Calu3 (cell line): ENCODE measurements around the gene LAD1. TPM values are rescaled to one million over a fixed set of nuclear protein-coding genes. Genes with fewer than 3 reads are reported as not detected.
A peak's percentile ranks its signal among the peaks of the same experiment; 100 is the strongest.

Experiments
- BruUV-seq: library from RNA; stranded (reverse); fragments of 400-500 nt; replicated peaks from 2 replicates; lab custom pipeline; 2021; lab: Mats Ljungman, UMichigan
- CTCF ChIA-PET: fragments of 300-600 bp; sonication (Branson Sonifier 250); formaldehyde crosslinking; loops from one replicate; lab custom pipeline; 2022; ENCODE audit warnings: antibody characterized with exemption; lab: Charles Lee
- DNase-seq: peaks from one replicate; pipeline ENCODE4 v3.0.0; 2022
- H3K27ac Mint-ChIP-seq: one replicate; pipeline ENCODE4 v1.8.0; 2022; ENCODE audit warnings: mixed read lengths; ENCODE audit not compliant: unreplicated experiment
- H3K27me3 Mint-ChIP-seq: one replicate; pipeline ENCODE4 v1.8.0; 2022; ENCODE audit warnings: mixed read lengths; ENCODE audit not compliant: unreplicated experiment
- H3K36me3 Mint-ChIP-seq: one replicate; pipeline ENCODE4 v1.8.0; 2022; ENCODE audit warnings: mild to moderate bottlenecking, moderate library complexity, mixed read lengths; ENCODE audit not compliant: insufficient read depth, unreplicated experiment
- H3K4me1 Mint-ChIP-seq: one replicate; pipeline ENCODE4 v1.8.0; 2022; ENCODE audit warnings: mild to moderate bottlenecking, low read depth, mixed read lengths; ENCODE audit not compliant: unreplicated experiment
- H3K4me3 Mint-ChIP-seq: one replicate; pipeline ENCODE4 v1.8.0; 2022; ENCODE audit warnings: mild to moderate bottlenecking, low read depth, moderate library complexity, mixed read lengths; ENCODE audit not compliant: unreplicated experiment
- H3K9me3 Mint-ChIP-seq: one replicate; pipeline ENCODE4 v1.8.0; 2022; ENCODE audit warnings: low read depth, mixed read lengths; ENCODE audit not compliant: unreplicated experiment
- CTCF ChIP-seq: fragments of 200-600 bp; IDR thresholded peaks from one replicate; pipeline ENCODE4 v1.8.0; 2022; ENCODE audit warnings: antibody characterized with exemption; ENCODE audit not compliant: unreplicated experiment
- intact Hi-C: fragments of 100-400 bp; cut with micrococcal nuclease; formaldehyde crosslinking; loops from one replicate; pipeline ENCODE4 v1.10.0; 2022; ENCODE audit not compliant: unreplicated experiment
- total RNA-seq: library from RNA; stranded (reverse); gene quantifications from 2 replicates; pipeline ENCODE4 v1.2.3, GENCODE V29; 2022

LAD1 gene
- total RNA-seq, 1 experiment from 2014 or later = 209 TPM

- peaks cover 42% of the 10 kb centered on the region for H3K4me1 Mint-ChIP-seq
- no peak for DNase-seq
Measured at GRCh38 chr1:201444792-201445191, 45.7 kb upstream of the LAD1 start.

GRCh38 chr1:201443747-201444146 is 44.6 kb upstream of the LAD1 start:
- DNase-seq = no peak
- no peak for TF ChIP-seq CTCF
- no peak overlapping the region for H3K4me3 Mint-ChIP-seq
- CTCF ChIA-PET = interaction anchor here (0.6 kb wide), 1 partner anchor 16 kb away, joined by 3 read pairs; no protein-coding TSS in a partner anchor
- H3K27me3 Mint-ChIP-seq = no peaks in the 10 kb centered on the region
- intact Hi-C loops = no loop called here
- H3K9me3 Mint-ChIP-seq = peaks cover 3% of the 10 kb centered on the region
- peaks cover 32% of the 10 kb centered on the region for H3K4me1 Mint-ChIP-seq
- no TSS peak for BruUV-seq
- H3K27ac Mint-ChIP-seq = no peak overlapping the region
- peaks cover 5% of the 10 kb centered on the region for H3K36me3 Mint-ChIP-seq

More at GRCh38 chr1:201444792-201445191, 45.7 kb upstream of the LAD1 start:
- intact Hi-C loops = no loop called here
- BruUV-seq = no TSS peak
- Mint-ChIP-seq H3K27me3 (no peaks in the 10 kb centered on the region), H3K9me3 (peaks cover 3% of the 10 kb centered on the region), H3K27ac (no peak overlapping the region), H3K4me3 (no peak overlapping the region), H3K36me3 (peaks cover 8% of the 10 kb centered on the region)
- no peak for TF ChIP-seq CTCF
- CTCF ChIA-PET = interaction anchor here (1.0 to 1.6 kb wide), 3 partner anchors 9 to 36 kb away, joined by 4 read pairs; no protein-coding TSS in a partner anchor

GRCh38 chr1:201436969-201437368 is 37.8 kb upstream of the LAD1 start:
- CTCF ChIA-PET = interaction anchor here (1.4 to 2.6 kb wide), 6 partner anchors 11 to 76 kb away, joined by 3 to 72 read pairs (median 26); partner anchors contain the start of gene CSRP1
- DNase-seq = no peak
- H3K4me1 Mint-ChIP-seq = peaks cover 26% of the 10 kb centered on the region
- TF ChIP-seq CTCF = no peak
- H3K27ac Mint-ChIP-seq = peak overlapping the region; percentile 29
- BruUV-seq = no TSS peak
- H3K36me3 Mint-ChIP-seq = peaks cover 8% of the 10 kb centered on the region
- intact Hi-C loops = no loop called here
- H3K4me3 Mint-ChIP-seq = no peak overlapping the region
- H3K9me3 Mint-ChIP-seq = peaks cover 3% of the 10 kb centered on the region
- H3K27me3 Mint-ChIP-seq = no peaks in the 10 kb centered on the region

GRCh38 chr1:201436393-201436792 is 37.3 kb upstream of the LAD1 start:
- BruUV-seq = no TSS peak
- intact Hi-C loops = no loop called here
- H3K27ac Mint-ChIP-seq = no peak overlapping the region
- peaks cover 3% of the 10 kb centered on the region for H3K27me3 Mint-ChIP-seq
- no peak for TF ChIP-seq CTCF
- CTCF ChIA-PET = interaction anchor here (0.7 to 2.6 kb wide), 8 partner anchors 12 to 119 kb away, joined by 3 to 72 read pairs (median 14); partner anchors contain the start of gene CSRP1
- DNase-seq = peak; percentile 48
- H3K4me1 Mint-ChIP-seq = peaks cover 26% of the 10 kb centered on the region
- H3K4me3 Mint-ChIP-seq = no peak overlapping the region
- peaks cover 8% of the 10 kb centered on the region for H3K36me3 Mint-ChIP-seq
- peaks cover 3% of the 10 kb centered on the region for H3K9me3 Mint-ChIP-seq
